ENCODE results near the gene IDI2. TPM values are rescaled to one million over a fixed set of nuclear protein-coding genes. Genes with fewer than 3 reads are reported as not detected.

Gene IDI2
- total RNA-seq, 2 donors from 2014 or later, result not detected

GRCh38 chr10:997266-998022 is 28.2 kb downstream of the IDI2 start:
- no peak for DNase-seq (ENCODE audit: low spot score)
- no peak overlapping the region for H3K4me3 ChIP-seq
- H3K4me1 ChIP-seq (ENCODE audit: control insufficient read depth in 1 of 2, low read depth in 2 of 2), result no peaks in the 10 kb centered on the region
- peaks cover 76% of the 10 kb centered on the region for H3K36me3 ChIP-seq
- no peak for ATAC-seq (ENCODE audit: insufficient number of reproducible peaks, low FRiP score, low read depth)
- no peak overlapping the region for H3K27ac ChIP-seq
- TF ChIP-seq CTCF (IDR thresholded peaks at IDR 0.05), result no peak
- peaks cover 6% of the 10 kb centered on the region for H3K9me3 ChIP-seq
- no peaks in the 10 kb centered on the region for H3K27me3 ChIP-seq (replicated peaks; ENCODE audit: insufficient read depth)

GRCh38 chr10:996031-996430 is 29.6 kb downstream of the IDI2 start:
- no peaks in the 10 kb centered on the region for H3K27me3 ChIP-seq (replicated peaks; ENCODE audit: insufficient read depth)
- no peaks in the 10 kb centered on the region for H3K9me3 ChIP-seq
- no peak overlapping the region for H3K4me3 ChIP-seq
- DNase-seq (ENCODE audit: low spot score) (no peak), ATAC-seq (ENCODE audit: insufficient number of reproducible peaks, low FRiP score, low read depth) (no peak)
- peaks cover 64% of the 10 kb centered on the region for H3K36me3 ChIP-seq
- H3K27ac ChIP-seq, result no peak overlapping the region
- TF ChIP-seq CTCF (IDR thresholded peaks at IDR 0.05), result no peak
- H3K4me1 ChIP-seq (ENCODE audit: control insufficient read depth in 1 of 2, low read depth in 2 of 2), result no peaks in the 10 kb centered on the region

GRCh38 chr10:995559-995926 is 30.1 kb downstream of the IDI2 start:
- DNase-seq (ENCODE audit: low spot score), result no peak
- H3K4me3 ChIP-seq, result no peak overlapping the region
- no peak overlapping the region for H3K27ac ChIP-seq
- H3K4me1 ChIP-seq (ENCODE audit: control insufficient read depth in 1 of 2, low read depth in 2 of 2), result no peaks in the 10 kb centered on the region
- H3K27me3 ChIP-seq (replicated peaks; ENCODE audit: insufficient read depth), result no peaks in the 10 kb centered on the region
- TF ChIP-seq CTCF (IDR thresholded peaks at IDR 0.05), result no peak
- ATAC-seq (ENCODE audit: insufficient number of reproducible peaks, low FRiP score, low read depth), result no peak
- H3K9me3 ChIP-seq, result no peaks in the 10 kb centered on the region
- H3K36me3 ChIP-seq, result peaks cover 59% of the 10 kb centered on the region

- no peaks in the 10 kb centered on the region for H3K27me3 ChIP-seq (replicated peaks; ENCODE audit: insufficient read depth)
- no peaks in the 10 kb centered on the region for H3K9me3 ChIP-seq
- H3K4me1 ChIP-seq (ENCODE audit: control insufficient read depth in 1 of 2, low read depth in 2 of 2), result peaks cover 0 to 1% of the 10 kb centered on the region in 2 donors
- no peak overlapping the region for H3K4me3 ChIP-seq
- H3K36me3 ChIP-seq, result peaks cover 54% of the 10 kb centered on the region
- DNase-seq (ENCODE audit: low spot score), result no peak
- no peak for ATAC-seq (ENCODE audit: insufficient number of reproducible peaks, low FRiP score, low read depth)
- no peak for TF ChIP-seq CTCF (IDR thresholded peaks at IDR 0.05)
- H3K27ac ChIP-seq, result no peak overlapping the region
Observed at GRCh38 chr10:994836-995558, 30.7 kb downstream of the IDI2 start.

GRCh38 chr10:992871-993270 is 32.8 kb downstream of the IDI2 start:
- H3K36me3 ChIP-seq, result peaks cover 37% of the 10 kb centered on the region

More at GRCh38 chr10:992871-993270, 32.8 kb downstream of the IDI2 start:
- DNase-seq (ENCODE audit: low spot score) (no peak), ATAC-seq (ENCODE audit: insufficient number of reproducible peaks, low FRiP score, low read depth) (no peak)
- Histone ChIP-seq H3K27me3 (replicated peaks; ENCODE audit: insufficient read depth) (no peaks in the 10 kb centered on the region), H3K9me3 (no peaks in the 10 kb centered on the region), H3K4me1 (ENCODE audit: control insufficient read depth in 1 of 2, low read depth in 2 of 2) (peaks cover 13 to 14% of the 10 kb centered on the region in 2 donors), H3K27ac (no peak overlapping the region), H3K4me3 (no peak overlapping the region)
- no peak for TF ChIP-seq CTCF (IDR thresholded peaks at IDR 0.05)
